ENCODE data around the gene IL12RB2.
"Not testable (repeated sequence)": the region's sequence is repeated elsewhere in the genome, so short reads cannot be mapped to it uniquely, and the experiment has no call there.

IL12RB2 gene

GRCh38 chr1:67431869-67432578 is 124.4 kb downstream of the IL12RB2 start:
- DNase-seq (ENCODE audit: low read depth in 2 of 2): no peak

GRCh38 chr1:67432745-67433144 is 125.1 kb downstream of the IL12RB2 start:
- DNase-seq (ENCODE audit: low read depth in 2 of 2): no peak

GRCh38 chr1:67433837-67434236 is 126.2 kb downstream of the IL12RB2 start:
- DNase-seq (ENCODE audit: low read depth in 2 of 2): no peak

- DNase-seq (ENCODE audit: low read depth in 2 of 2): no peak
Observed at GRCh38 chr1:67434491-67434890, 126.8 kb downstream of the IL12RB2 start.

- no peak for DNase-seq (ENCODE audit: low read depth in 2 of 2)
Observed at GRCh38 chr1:67436511-67437055, 128.9 kb downstream of the IL12RB2 start.

- no peak for DNase-seq (ENCODE audit: low read depth in 2 of 2)
Observed at GRCh38 chr1:67437961-67438360, 130.3 kb downstream of the IL12RB2 start.

- DNase-seq (ENCODE audit: low read depth in 2 of 2): no peak
Observed at GRCh38 chr1:67439277-67440029, 131.8 kb downstream of the IL12RB2 start.

GRCh38 chr1:67440339-67440738 is 132.7 kb downstream of the IL12RB2 start:
- no peak for DNase-seq (ENCODE audit: low read depth in 2 of 2)

GRCh38 chr1:67441183-67441582 is 133.5 kb downstream of the IL12RB2 start:
- no peak for DNase-seq (ENCODE audit: low read depth in 2 of 2)

- no peak for DNase-seq (ENCODE audit: low read depth in 2 of 2)
Observed at GRCh38 chr1:67441739-67442281, 134.1 kb downstream of the IL12RB2 start.

GRCh38 chr1:67446014-67446413 is 138.3 kb downstream of the IL12RB2 start:
- not testable (repeated sequence) for DNase-seq (ENCODE audit: low read depth in 2 of 2)

Data from stimulated activated CD8-positive, alpha-beta memory T cell treated with anti-CD3 and anti-CD28 coated beads, Interleukin-2, amount 100 ng/mL, for 1 hour (primary cell).